Left ventricle myocardium inferior (tissue), 1 donor: ENCODE measurements around the gene SULT1B1. TPM values are rescaled to one million over a fixed set of nuclear protein-coding genes. Genes with fewer than 3 reads are reported as not detected.

Experiments
- DNase-seq: peaks from one replicate; pipeline ENCODE4 v3.0.0-alpha.2; 2020
- H3K27ac ChIP-seq: fragments of 200-600 bp; replicated peaks from 2 replicates; pipeline ENCODE4 v1.8.0; 2021
- H3K27me3 ChIP-seq: fragments of 200-600 bp; 2 replicates; pipeline ENCODE4 v1.8.0; 2021; ENCODE audit warnings: low read depth
- H3K36me3 ChIP-seq: fragments of 200-600 bp; 2 replicates; pipeline ENCODE4 v1.8.0; 2021
- H3K4me1 ChIP-seq: fragments of 200-600 bp; 2 replicates; pipeline ENCODE4 v1.8.0; 2021
- H3K4me3 ChIP-seq: fragments of 200-600 bp; 2 replicates; pipeline ENCODE4 v1.8.0; 2021; ENCODE audit warnings: mild to moderate bottlenecking, moderate library complexity
- H3K9me3 ChIP-seq: fragments of 200-600 bp; replicated peaks from 2 replicates; pipeline ENCODE4 v1.8.0; 2021
- CTCF ChIP-seq: fragments of 200-600 bp; IDR thresholded peaks from 2 replicates; pipeline ENCODE4 v1.8.0; 2021; ENCODE audit warnings: antibody characterized with exemption, mild to moderate bottlenecking, borderline replicate concordance
- intact Hi-C: fragments of 100-400 bp; cut with micrococcal nuclease; formaldehyde crosslinking; loops from one replicate; pipeline ENCODE4 v1.11.0; 2022
- total RNA-seq: library from RNA; stranded (reverse); fragmentation: NEBNext Ultra II Directional; extraction: Animal tissue kit (Norgen Biotek cat#: 25700); gene quantifications from one replicate; pipeline ENCODE4 v1.2.1, GENCODE V29; 2021
- donor health status: DM: no; HTN: yes; CAD: no; lungs with severe emphysema.

Gene SULT1B1
- total RNA-seq, 1 donor from 2014 or later: 1.1 TPM

- Histone ChIP-seq H3K36me3 (no peaks in the 10 kb centered on the region), H3K4me3 (no peak overlapping the region), H3K4me1 (no peaks in the 10 kb centered on the region), H3K27me3 (no peaks in the 10 kb centered on the region), H3K27ac (no peak overlapping the region), H3K9me3 (peaks cover 6% of the 10 kb centered on the region)
- intact Hi-C loops: no loop called here
- TF ChIP-seq CTCF: no peak
- DNase-seq: no peak
Measured at GRCh38 chr4:69727426-69727825, 33.0 kb downstream of the SULT1B1 start.

- DNase-seq: no peak
- Histone ChIP-seq H3K4me1 (no peaks in the 10 kb centered on the region), H3K36me3 (no peaks in the 10 kb centered on the region), H3K9me3 (peaks cover 6% of the 10 kb centered on the region), H3K27me3 (no peaks in the 10 kb centered on the region), H3K27ac (no peak overlapping the region), H3K4me3 (no peak overlapping the region)
- intact Hi-C loops: no loop called here
- TF ChIP-seq CTCF: no peak
Measured at GRCh38 chr4:69726971-69727370, 33.4 kb downstream of the SULT1B1 start.

- no peak for DNase-seq
- Histone ChIP-seq H3K4me3 (no peak overlapping the region), H3K27ac (peak overlapping the region; percentile 7), H3K27me3 (no peaks in the 10 kb centered on the region), H3K4me1 (no peaks in the 10 kb centered on the region), H3K36me3 (no peaks in the 10 kb centered on the region), H3K9me3 (no peaks in the 10 kb centered on the region)
- no peak for TF ChIP-seq CTCF
- intact Hi-C loops: no loop called here
Measured at GRCh38 chr4:69718396-69719271, 41.8 kb downstream of the SULT1B1 start.

- intact Hi-C loops: no loop called here
Measured at GRCh38 chr4:69717778-69718177, 42.6 kb downstream of the SULT1B1 start.

GRCh38 chr4:69716654-69717053 is 43.8 kb downstream of the SULT1B1 start:
- intact Hi-C loops: no loop called here
- no peaks in the 10 kb centered on the region for H3K27me3 ChIP-seq
- H3K9me3 ChIP-seq: no peaks in the 10 kb centered on the region
- H3K27ac ChIP-seq: no peak overlapping the region
- no peak for DNase-seq
- no peaks in the 10 kb centered on the region for H3K4me1 ChIP-seq
- no peak overlapping the region for H3K4me3 ChIP-seq
- no peaks in the 10 kb centered on the region for H3K36me3 ChIP-seq
- TF ChIP-seq CTCF: no peak

More at GRCh38 chr4:69717778-69718177, 42.6 kb downstream of the SULT1B1 start:
- Histone ChIP-seq H3K27ac (peak overlapping the region; percentile 7), H3K4me1 (no peaks in the 10 kb centered on the region), H3K4me3 (no peak overlapping the region), H3K36me3 (no peaks in the 10 kb centered on the region), H3K27me3 (no peaks in the 10 kb centered on the region), H3K9me3 (no peaks in the 10 kb centered on the region)
- no peak for DNase-seq
- TF ChIP-seq CTCF: no peak
